H1 (cell line): ENCODE results near the gene MRPL20. TPM values are rescaled to one million over a fixed set of nuclear protein-coding genes. Genes with fewer than 3 reads are reported as not detected.
A peak's percentile ranks its signal among the peaks of the same experiment; 100 is the strongest.

Source experiments
- CTCF ChIA-PET: fragments of 300-600 bp; sonication (Branson Sonifier 250); formaldehyde crosslinking; loops from one replicate; lab custom pipeline; 2021; ENCODE audit not compliant: partially characterized antibody; lab: Charles Lee
- POLR2A ChIA-PET: fragments of 300-600 bp; sonication (Branson Sonifier 250); formaldehyde crosslinking; loops from one replicate; lab custom pipeline; 2021; ENCODE audit warnings: inconsistent platforms; ENCODE audit not compliant: partially characterized antibody; lab: Charles Lee
- DNase-seq, 2 experiments: peaks; one replicate each; pipeline versions ENCODE4 v3.0.0 to v3.0.0-alpha.2; 2010 to 2022; ENCODE audit warnings: low spot score in 2 of 2, low read depth in 1 of 2, mixed read lengths in 1 of 2
- FAIRE-seq: peaks from 2 replicates; lab custom pipeline; 2011; peaks lifted over from hg19 to GRCh38; lab: Jason Lieb, UNC
- H2AFZ ChIP-seq: 2 replicates; pipeline ENCODE4 v1.8.1; 2012; ENCODE audit warnings: low read length, inconsistent platforms
- H2AK5ac ChIP-seq: 2 replicates; pipeline ENCODE4 v1.6.1; 2013; ENCODE audit warnings: low read depth, low read length
- H2BK120ac ChIP-seq: replicated peaks from 2 replicates; pipeline ENCODE3; 2013; ENCODE audit warnings: low read depth, low read length, inconsistent platforms
- H2BK12ac ChIP-seq: 2 replicates; pipeline ENCODE4 v1.6.1; 2013; ENCODE audit warnings: low read depth, low read length
- H2BK15ac ChIP-seq: 2 replicates; pipeline ENCODE4 v1.6.1; 2013; ENCODE audit warnings: low read length
- H2BK20ac ChIP-seq: 2 replicates; pipeline ENCODE4 v1.6.1; 2013; ENCODE audit warnings: low read length
- H2BK5ac ChIP-seq: 2 replicates; pipeline ENCODE4 v1.6.1; 2013; ENCODE audit warnings: low read depth, low read length
- H3K14ac ChIP-seq: 2 replicates; pipeline ENCODE4 v1.6.1; 2013; ENCODE audit warnings: inconsistent platforms; ENCODE audit not compliant: insufficient read length
- H3K18ac ChIP-seq: 2 replicates; pipeline ENCODE4 v1.6.1; 2013; ENCODE audit warnings: low read length; ENCODE audit errors: extremely low read depth
- H3K23ac ChIP-seq: 2 replicates; pipeline ENCODE4 v1.6.1; 2013; ENCODE audit warnings: inconsistent platforms; ENCODE audit not compliant: insufficient read length
- H3K23me2 ChIP-seq: 2 replicates; pipeline ENCODE4 v1.6.1; 2013; ENCODE audit warnings: low read depth, low read length
- H3K27ac ChIP-seq: 2 replicates; pipeline ENCODE4 v1.6.1; 2011; ENCODE audit warnings: low read depth, low read length, inconsistent platforms
- H3K27me3 ChIP-seq, 4 experiments: replicated peaks in 1 of 4; 1 replicate in 1 of 4; 2 replicates in 3 of 4; pipeline versions ENCODE4 v1.6.1 to v1.8.1; 2011 to 2013; ENCODE audit warnings: low read length in 3 of 4, mild to moderate bottlenecking in 3 of 4, inconsistent platforms in 2 of 4, mixed read lengths in 2 of 4, moderate library complexity in 1 of 4; ENCODE audit not compliant: control insufficient read depth in 3 of 4, insufficient read depth in 3 of 4; ENCODE audit errors: extremely low read depth in 1 of 4
- H3K36me3 ChIP-seq, 4 experiments: 2 replicates each; pipeline versions ENCODE4 v1.6.1 to v1.8.1; 2011 to 2013; ENCODE audit warnings: mild to moderate bottlenecking in 4 of 4, low read length in 3 of 4, moderate library complexity in 2 of 4, control low read depth in 1 of 4, inconsistent platforms in 1 of 4; ENCODE audit not compliant: insufficient read depth in 4 of 4, control insufficient read depth in 2 of 4
- H3K4ac ChIP-seq: replicated peaks from 2 replicates; pipeline ENCODE3; 2013; ENCODE audit warnings: low read length, low read depth, mixed read lengths, inconsistent platforms; ENCODE audit not compliant: insufficient read length
- H3K4me1 ChIP-seq, 4 experiments: replicated peaks in 1 of 4; 1 replicate in 1 of 4; 2 replicates in 3 of 4; pipeline versions ENCODE4 v1.6.1 to v1.8.1; 2011 to 2013; ENCODE audit warnings: low read length in 3 of 4, inconsistent platforms in 2 of 4, mixed read lengths in 1 of 4; ENCODE audit not compliant: insufficient read depth in 4 of 4, control insufficient read depth in 3 of 4
- H3K4me2 ChIP-seq, 2 experiments: 2 replicates each; pipeline versions ENCODE4 v1.6.1 to v1.8.1; 2011 to 2013; ENCODE audit warnings: low read depth in 2 of 2, low read length in 2 of 2, control low read depth in 1 of 2, inconsistent platforms in 1 of 2, mild to moderate bottlenecking in 1 of 2; ENCODE audit not compliant: insufficient read depth in 1 of 2
- H3K4me3 ChIP-seq, 4 experiments: fragments of 200-600, 300-600 bp in 1 of 4; sonication (generic), shearing (Covaris generic), sonication (Bioruptor Twin) in 1 of 4; 2 replicates each; pipeline versions ENCODE4 v1.5.1 to v1.8.1; 2011 to 2016; ENCODE audit warnings: low read length in 4 of 4, low read depth in 3 of 4, control low read depth in 2 of 4, inconsistent platforms in 2 of 4, mild to moderate bottlenecking in 2 of 4, mixed read lengths in 1 of 4, moderate library complexity in 1 of 4; ENCODE audit not compliant: insufficient read depth in 2 of 4; ENCODE audit errors: extremely low read depth in 1 of 4
- H3K56ac ChIP-seq: replicated peaks from 2 replicates; pipeline ENCODE3; 2013; ENCODE audit warnings: low read depth, mild to moderate bottlenecking, mixed read lengths, low read length, inconsistent platforms; ENCODE audit not compliant: insufficient read length
- H3K79me1 ChIP-seq: 2 replicates; pipeline ENCODE4 v1.6.1; 2013; ENCODE audit warnings: low read depth, low read length, control low read depth
- H3K79me2 ChIP-seq, 2 experiments: 2 replicates each; pipeline versions ENCODE4 v1.6.1 to v1.8.1; 2012 to 2013; ENCODE audit warnings: low read length in 2 of 2, mild to moderate bottlenecking in 2 of 2, inconsistent platforms in 1 of 2; ENCODE audit not compliant: insufficient read depth in 2 of 2, control insufficient read depth in 1 of 2
- H3K9ac ChIP-seq, 4 experiments: replicated peaks in 1 of 4; 1 replicate in 1 of 4; 2 replicates in 3 of 4; pipeline versions ENCODE4 v1.6.1 to v1.8.1; 2011 to 2013; ENCODE audit warnings: low read depth in 3 of 4, low read length in 3 of 4, control low read depth in 2 of 4, mild to moderate bottlenecking in 2 of 4, moderate library complexity in 2 of 4, inconsistent platforms in 1 of 4; ENCODE audit errors: extremely low read depth in 1 of 4
- H3K9me3 ChIP-seq, 2 experiments: 2 replicates each; pipeline versions ENCODE4 v1.6.1 to v1.8.1; 2012 to 2013; ENCODE audit warnings: mild to moderate bottlenecking in 2 of 2, moderate library complexity in 2 of 2, control low read depth in 1 of 2, inconsistent platforms in 1 of 2, low read depth in 1 of 2, low read length in 1 of 2, mixed read lengths in 1 of 2; ENCODE audit not compliant: insufficient read depth in 2 of 2
- H4K20me1 ChIP-seq, 2 experiments: replicated peaks in 1 of 2; 2 replicates each; pipeline versions ENCODE3 to v1.8.1; 2011 to 2013; ENCODE audit warnings: inconsistent platforms in 2 of 2, low read length in 2 of 2, mild to moderate bottlenecking in 1 of 2; ENCODE audit not compliant: insufficient read depth in 2 of 2, control insufficient read depth in 1 of 2
- H4K5ac ChIP-seq: 2 replicates; pipeline ENCODE4 v1.6.1; 2013; ENCODE audit warnings: low read length, low read depth, mixed read lengths, inconsistent platforms; ENCODE audit not compliant: insufficient read length
- H4K8ac ChIP-seq: 2 replicates; pipeline ENCODE4 v1.8.0; 2013; ENCODE audit warnings: mild to moderate bottlenecking, moderate library complexity, low read length, inconsistent platforms; ENCODE audit not compliant: insufficient read depth; ENCODE audit errors: extremely low read depth
- H4K91ac ChIP-seq: replicated peaks from 2 replicates; pipeline ENCODE3; 2013; ENCODE audit warnings: low read length, mixed read lengths, inconsistent platforms; ENCODE audit not compliant: insufficient read length
- CHD1 ChIP-seq: IDR thresholded peaks from 2 replicates; pipeline ENCODE4 v1.6.1; 2012; ENCODE audit warnings: low read depth, low read length, improper control_type of control experiment
- MAX ChIP-seq: IDR thresholded peaks from 2 replicates; pipeline ENCODE4 v1.6.1; 2012; ENCODE audit warnings: inconsistent platforms
- PHF8 ChIP-seq: fragments of 200-600 bp; sonication (generic); conservative IDR thresholded peaks from 2 replicates; pipeline ENCODE4 v1.7.1; 2012; ENCODE audit warnings: low read depth, mild to moderate bottlenecking, inconsistent platforms, low read length, moderate library complexity
- POLR2A ChIP-seq, 2 experiments: IDR thresholded peaks; 1 replicate in 1 of 2; 2 replicates in 1 of 2; pipeline ENCODE4 v1.6.1; 2011; ENCODE audit warnings: low read depth in 2 of 2, low read length in 2 of 2, mild to moderate bottlenecking in 2 of 2; ENCODE audit errors: control extremely low read depth in 1 of 2
- POLR2AphosphoS5 ChIP-seq: IDR thresholded peaks from 2 replicates; pipeline ENCODE4 v1.6.1; 2011; ENCODE audit warnings: low read depth, low read length
- RAD21 ChIP-seq, 2 experiments: IDR thresholded peaks in 1 of 2; conservative IDR thresholded peaks in 1 of 2; 2 replicates each; pipeline ENCODE4 v1.6.1; 2011; ENCODE audit warnings: low read depth in 2 of 2, low read length in 2 of 2, improper control_type of control experiment in 1 of 2, inconsistent platforms in 1 of 2, mild to moderate bottlenecking in 1 of 2, moderate library complexity in 1 of 2
- SP1 ChIP-seq: IDR thresholded peaks from 2 replicates; pipeline ENCODE4 v1.6.1; 2011; ENCODE audit warnings: low read depth, low read length
- SRF ChIP-seq: IDR thresholded peaks from 2 replicates; pipeline ENCODE4 v1.6.1; 2011; ENCODE audit warnings: mild to moderate bottlenecking, low read depth, low read length, moderate library complexity
- TAF7 ChIP-seq: optimal IDR thresholded peaks from 2 replicates; pipeline ENCODE3; 2011; ENCODE audit warnings: low read depth, mild to moderate bottlenecking, inconsistent platforms, low read length, moderate library complexity, borderline replicate concordance
- WGBS, 2 experiments: shearing (Covaris generic) in 1 of 2; methylation state at CpG; one replicate each; pipeline versions ENCODE4 v1.1.6 to v1.1.7; 2013 to 2015; ENCODE audit warnings: low lambda C conversion rate in 2 of 2, mixed read lengths in 2 of 2, inconsistent platforms in 1 of 2, low coverage in 1 of 2, missing lambda C conversion rate in 1 of 2; ENCODE audit not compliant: insufficient replicate concordance in 2 of 2, insufficient coverage in 1 of 2, insufficient read length in 1 of 2; ENCODE audit errors: extremely low coverage in 1 of 2, missing lambda C conversion rate in 1 of 2; 5-methylcytosine and 5-hydroxymethylcytosine counted together
- polyA plus RNA-seq, 7 experiments: library from polyadenylated mRNA; depleted of rRNA in 3 of 7; stranded (reverse) in 5 of 7; unstranded in 2 of 7; fragments of >200 nt in 5 of 7; fragments of 200-250 nt in 2 of 7; gene quantifications; 1 replicate in 5 of 7; 2 replicates in 1 of 7; 4 replicates in 1 of 7; pipeline versions ENCODE4 v1.2.1 to v1.2.3, GENCODE V29; 2011 to 2013; ENCODE audit warnings: missing spikeins in 2 of 7, mixed read lengths in 2 of 7
- total RNA-seq: library from RNA; stranded (reverse); fragmentation: NEBNext Ultra II Directional; extraction: Animal tissue kit (Norgen Biotek cat#: 25700); gene quantifications from 2 replicates; pipeline ENCODE4 v1.2.1, GENCODE V29; 2021

Gene MRPL20
- total and polyA plus RNA-seq, 2 of the 8 experiments (the other 6 are each of a cell fraction or from before 2014, with no cell fraction given) = 126 to 151 TPM

GRCh38 chr1:1432951-1433803, 26.1 kb upstream of the MRPL20 start:
- ChIA-PET POLR2A (interaction anchor here (1.2 to 22.9 kb wide), 13 partner anchors 8 to 80 kb away, joined by 3 to 515 read pairs (median 4); partner anchors contain the start of genes ANKRD65, ATAD3C, CCNL2 and MRPL20), CTCF (interaction anchor here (0.8 to 2.1 kb wide), 13 partner anchors 9 to 118 kb away, joined by 3 to 9 read pairs (median 4); partner anchors contain the start of gene ANKRD65)
- peak overlapping the region; percentile 96; the same call in 1 of the 2 replicates for H2BK12ac ChIP-seq
- peaks cover 0 to 8% of the 10 kb centered on the region in 2 experiments; a peak in 1 of 4 replicates for H3K79me2 ChIP-seq
- H3K36me3 ChIP-seq = no peaks in the 10 kb centered on the region; a peak in 1 of 8 replicates
- no peaks in the 10 kb centered on the region for H3K79me1 ChIP-seq
- H3K4ac ChIP-seq = peak overlapping the region; percentile 100
- H4K91ac ChIP-seq = peak overlapping the region; percentile 98
- peak overlapping the region; percentile 90; the same call in 1 of the 2 replicates for H2BK20ac ChIP-seq
- peaks cover 4 to 7% of the 10 kb centered on the region in 2 experiments for H4K20me1 ChIP-seq
- H2BK15ac ChIP-seq = peak overlapping the region; percentile 92; the same call in 1 of the 2 replicates
- peak overlapping the region; percentile 85 for H3K18ac ChIP-seq
- H3K4me2 ChIP-seq = peak overlapping the region; percentile 54 to 94
- peaks cover 18% of the 10 kb centered on the region; the same call in 1 of the 2 replicates for H3K23me2 ChIP-seq
- WGBS, 2 experiments = 60% methylated on average over 30 of the region's 34 CpGs; no CpG with 5 or more reads in 1 of the 2 experiments
- H3K27me3 ChIP-seq = peaks cover 0 to 3% (median 0%) of the 10 kb centered on the region in 4 experiments; a peak in 2 of 7 replicates
- no peak overlapping the region; a peak in 3 of 7 replicates for H3K9ac ChIP-seq
- peak overlapping the region; percentile 92 for H2BK120ac ChIP-seq
- peak in 1 of 2 experiments; percentile 78 for DNase-seq
- peak overlapping the region; percentile 75 for H4K5ac ChIP-seq
- H3K14ac ChIP-seq = no peak overlapping the region
- no peak overlapping the region for H2AFZ ChIP-seq
- peaks cover 0 to 59% (median 42%) of the 10 kb centered on the region in 4 experiments; a peak in 6 of 7 replicates for H3K4me1 ChIP-seq
- H2AK5ac ChIP-seq = peak overlapping the region; percentile 88; the same call in 1 of the 2 replicates
- H3K23ac ChIP-seq = no peak overlapping the region
- H4K8ac ChIP-seq = peak overlapping the region; percentile 57; the same call in 1 of the 2 replicates
- peaks cover 0 to 1% of the 10 kb centered on the region in 2 experiments; a peak in 1 of 4 replicates for H3K9me3 ChIP-seq
- FAIRE-seq = no peak
- no peak overlapping the region for H3K56ac ChIP-seq
- H3K27ac ChIP-seq = no peak overlapping the region
- peak overlapping the region in 1 of 4 experiments; percentile 72; a peak in 3 of 8 replicates for H3K4me3 ChIP-seq
- H2BK5ac ChIP-seq = peak overlapping the region; percentile 95; the same call in 1 of the 2 replicates
- TF ChIP-seq TAF7 = no peak
- no peak for TF ChIP-seq PHF8
- TF ChIP-seq RAD21 (IDR thresholded peaks at IDR 0.05 in 1 of 2, conservative IDR thresholded peaks at IDR 0.05 in 1 of 2; ENCODE audit: low read depth in 2 of 2, low read length in 2 of 2) = no peak
- no peak for TF ChIP-seq SRF
- no peak for TF ChIP-seq POLR2AphosphoS5
- no peak for TF ChIP-seq SP1
- TF ChIP-seq CHD1 = no peak
- TF ChIP-seq MAX = peak; percentile 36; the same call in 1 of the 2 replicates
- TF ChIP-seq POLR2A (IDR thresholded peaks at IDR 0.05; ENCODE audit: control extremely low read depth in 1 of 2, low read depth in 2 of 2, low read length in 2 of 2) = peak in 1 of 2 experiments; percentile 13; a peak in 1 of 3 replicates
